ENCODE measurements around the gene MAP7.
"Not testable (repeated sequence)": the region's sequence is repeated elsewhere in the genome, so short reads cannot be mapped to it uniquely, and the experiment has no call there.

Gene MAP7

DNA sequence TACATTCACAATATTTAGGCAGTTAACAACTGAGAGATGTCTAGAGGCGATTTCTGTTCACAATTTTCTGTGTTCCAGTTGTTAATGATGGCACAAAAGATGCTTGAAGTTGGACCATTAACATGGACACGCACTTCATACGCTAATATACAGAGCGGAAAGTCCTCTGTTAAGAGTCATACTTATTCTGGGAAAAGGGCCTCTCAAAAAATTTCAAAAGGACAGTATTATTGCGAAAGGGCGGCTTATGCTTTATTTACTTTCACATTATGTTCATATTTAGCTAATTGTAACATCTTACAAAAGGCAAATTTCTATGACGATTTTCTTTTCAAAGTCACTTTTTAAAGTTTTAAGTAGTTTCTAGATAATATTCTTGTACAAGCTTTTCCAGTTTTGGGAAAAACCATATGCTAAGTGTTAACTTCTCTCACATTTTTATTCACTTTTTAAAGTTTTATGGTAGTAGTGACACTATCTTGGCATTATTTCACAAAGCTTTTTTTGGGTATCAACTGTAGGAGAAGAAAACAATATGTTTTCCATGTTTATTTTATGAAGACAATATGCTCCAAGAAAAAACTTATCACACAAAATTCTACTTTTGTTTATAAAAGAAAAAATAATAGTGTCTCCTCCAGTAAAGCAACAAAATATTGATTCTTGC lies 62.3 kb downstream of the MAP7 start:
- ChIA-PET CTCF (interaction anchor here (1.0 kb wide), 1 partner anchor 13 kb away, joined by 3 read pairs; no protein-coding TSS in a partner anchor), POLR2A (no interaction called here)
- TF ChIP-seq, protein P1, sequence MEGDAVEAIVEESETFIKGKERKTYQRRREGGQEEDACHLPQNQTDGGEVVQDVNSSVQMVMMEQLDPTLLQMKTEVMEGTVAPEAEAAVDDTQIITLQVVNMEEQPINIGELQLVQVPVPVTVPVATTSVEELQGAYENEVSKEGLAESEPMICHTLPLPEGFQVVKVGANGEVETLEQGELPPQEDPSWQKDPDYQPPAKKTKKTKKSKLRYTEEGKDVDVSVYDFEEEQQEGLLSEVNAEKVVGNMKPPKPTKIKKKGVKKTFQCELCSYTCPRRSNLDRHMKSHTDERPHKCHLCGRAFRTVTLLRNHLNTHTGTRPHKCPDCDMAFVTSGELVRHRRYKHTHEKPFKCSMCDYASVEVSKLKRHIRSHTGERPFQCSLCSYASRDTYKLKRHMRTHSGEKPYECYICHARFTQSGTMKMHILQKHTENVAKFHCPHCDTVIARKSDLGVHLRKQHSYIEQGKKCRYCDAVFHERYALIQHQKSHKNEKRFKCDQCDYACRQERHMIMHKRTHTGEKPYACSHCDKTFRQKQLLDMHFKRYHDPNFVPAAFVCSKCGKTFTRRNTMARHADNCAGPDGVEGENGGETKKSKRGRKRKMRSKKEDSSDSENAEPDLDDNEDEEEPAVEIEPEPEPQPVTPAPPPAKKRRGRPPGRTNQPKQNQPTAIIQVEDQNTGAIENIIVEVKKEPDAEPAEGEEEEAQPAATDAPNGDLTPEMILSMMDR (IDR thresholded peaks at IDR 0.05; ENCODE audit: control extremely low read depth, extremely low read depth, low read depth, missing control alignments), result no peak
- DNase-seq (ENCODE audit: extremely low spot score), result no peak

DNA sequence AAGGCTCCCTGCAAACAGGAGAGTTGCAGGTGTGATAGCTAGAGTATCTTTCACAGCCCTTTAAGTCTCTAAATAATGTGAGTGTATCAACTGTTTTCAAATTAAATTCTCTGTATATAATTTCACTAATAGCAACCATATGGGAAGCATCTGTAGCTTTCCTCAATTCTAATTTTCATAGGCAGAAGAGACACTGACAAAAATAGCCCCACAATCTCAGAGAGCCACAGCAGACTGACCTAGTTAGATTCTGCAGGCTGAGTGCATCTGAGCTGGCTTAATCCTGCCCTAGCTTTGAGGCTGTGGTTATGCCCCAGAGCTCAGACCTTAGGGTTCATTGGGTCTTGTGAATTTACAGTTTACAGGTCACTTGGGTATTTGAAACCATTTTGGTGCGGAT lies 63.9 kb downstream of the MAP7 start:
- ChIA-PET POLR2A (no interaction called here), CTCF (interaction anchor here (1.3 kb wide), 1 partner anchor 10 kb away, joined by 4 read pairs; no protein-coding TSS in a partner anchor)
- TF ChIP-seq, protein P1 (IDR thresholded peaks at IDR 0.05; ENCODE audit: control extremely low read depth, extremely low read depth, low read depth, missing control alignments), result no peak
- no peak for DNase-seq (ENCODE audit: extremely low spot score)

DNA sequence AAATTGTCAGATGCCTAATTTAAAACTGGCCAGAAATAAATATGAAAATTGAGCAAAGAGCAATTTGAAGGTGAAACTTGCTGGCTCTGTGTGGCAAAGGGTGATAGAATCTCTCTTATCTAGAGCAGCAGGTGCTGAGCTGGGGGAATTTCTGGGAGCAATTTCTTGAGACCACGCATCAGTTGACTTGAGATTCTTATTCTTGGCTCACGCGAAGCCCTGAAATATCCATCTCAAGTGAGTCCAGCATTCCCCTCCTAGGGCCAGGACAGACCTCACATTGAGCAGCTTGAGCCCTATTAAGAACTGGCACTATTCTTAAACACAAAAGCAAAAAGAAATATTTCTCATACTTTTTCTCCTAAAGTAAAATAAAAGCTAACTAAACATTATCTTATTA lies 66.3 kb downstream of the MAP7 start:
- no peak for DNase-seq (ENCODE audit: extremely low spot score)
- TF ChIP-seq, protein P1 (IDR thresholded peaks at IDR 0.05; ENCODE audit: control extremely low read depth, extremely low read depth, low read depth, missing control alignments), result no peak
- POLR2A ChIA-PET, result no interaction called here
- CTCF ChIA-PET, result interaction anchor here (1.4 kb wide), 1 partner anchor 15 kb away, joined by 3 read pairs; no protein-coding TSS in a partner anchor

DNA sequence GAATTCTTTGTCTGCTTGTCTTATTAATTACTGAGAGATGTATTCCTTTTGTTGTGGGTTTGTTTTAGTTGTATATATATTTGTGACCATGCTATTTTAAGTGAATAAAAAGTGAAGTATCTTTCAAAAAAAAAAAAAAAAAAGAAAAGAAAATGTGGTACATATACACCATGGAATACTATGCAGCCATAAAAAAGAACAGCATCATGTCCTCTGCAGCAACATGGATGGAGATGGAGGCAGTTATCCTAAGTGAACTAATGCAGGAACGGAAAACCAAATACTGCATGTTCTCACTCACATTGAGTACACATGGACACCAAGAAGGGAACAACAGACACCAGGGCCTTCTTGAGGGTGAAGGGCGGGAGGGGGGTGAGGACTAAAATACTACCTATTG lies 67.2 kb downstream of the MAP7 start:
- CTCF ChIA-PET; POLR2A ChIA-PET; DNase-seq (ENCODE audit: extremely low spot score): not testable (repeated sequence)

DNA sequence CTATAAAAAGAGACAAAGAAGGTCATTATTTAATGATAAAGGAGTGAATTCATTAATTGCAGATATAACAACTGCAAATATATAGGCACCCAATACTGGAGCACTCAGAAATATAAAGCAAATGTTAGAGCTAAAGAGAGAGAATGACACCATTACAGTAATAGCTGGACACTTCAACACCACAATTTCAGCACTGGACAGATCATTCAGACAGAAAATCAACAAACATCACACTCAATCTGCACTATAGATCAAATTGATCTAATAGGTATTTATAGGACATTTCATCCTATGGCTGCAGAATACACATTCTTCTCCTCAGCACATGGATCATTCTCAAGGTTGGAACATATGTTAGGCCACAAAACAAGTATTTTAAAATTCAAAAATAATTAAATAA lies 72.7 kb downstream of the MAP7 start:
- ChIA-PET CTCF (no interaction called here), POLR2A (no interaction called here)
- DNase-seq (ENCODE audit: extremely low spot score), result no peak
- TF ChIP-seq, protein P1 (IDR thresholded peaks at IDR 0.05; ENCODE audit: control extremely low read depth, extremely low read depth, low read depth, missing control alignments), result no peak

DNA sequence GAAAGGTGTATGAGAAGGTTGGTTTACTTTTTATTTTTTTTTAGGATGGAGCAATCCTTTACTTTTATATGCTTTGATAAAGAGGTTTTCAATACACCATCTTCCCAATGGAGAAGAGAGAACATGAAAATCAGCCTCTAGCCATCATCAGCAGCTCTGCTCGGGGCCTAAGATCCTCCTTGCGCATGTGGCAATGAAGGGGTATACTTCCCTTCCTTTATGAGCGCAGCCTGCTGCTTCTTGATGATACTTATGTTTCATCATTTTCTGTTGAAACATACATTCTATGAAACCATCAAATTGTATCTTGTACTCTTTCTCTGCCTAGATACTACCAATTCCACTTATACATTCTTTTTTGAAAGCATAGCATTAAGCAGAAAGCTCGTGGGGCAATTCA lies 74.5 kb downstream of the MAP7 start:
- ChIA-PET CTCF (no interaction called here), POLR2A (no interaction called here)
- TF ChIP-seq, protein P1 (IDR thresholded peaks at IDR 0.05; ENCODE audit: control extremely low read depth, extremely low read depth, low read depth, missing control alignments), result no peak
- DNase-seq (ENCODE audit: extremely low spot score), result no peak

DNA sequence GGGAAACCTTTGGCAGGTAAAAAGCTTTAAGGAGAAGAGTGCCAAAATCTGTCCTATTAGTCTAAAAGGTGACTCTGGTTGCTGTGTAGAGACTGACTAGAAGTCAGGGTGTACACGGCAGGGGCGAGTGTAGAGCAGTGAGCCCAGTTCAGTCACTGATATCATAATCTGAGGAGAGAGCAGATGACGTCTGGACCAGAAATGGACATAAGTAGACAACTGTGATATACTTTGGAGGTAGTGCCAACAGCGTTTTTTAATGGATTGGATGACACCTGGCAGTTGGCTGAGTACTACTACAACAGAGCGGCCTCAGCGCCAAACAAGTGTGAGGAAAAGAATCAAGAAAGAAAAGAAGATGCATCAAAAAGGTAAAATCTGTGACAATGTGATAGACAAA lies 76.0 kb downstream of the MAP7 start:
- no peak for DNase-seq (ENCODE audit: extremely low spot score)
- ChIA-PET CTCF (interaction anchor here (1.4 kb wide), 1 partner anchor 324 kb away, joined by 3 read pairs; no protein-coding TSS in a partner anchor), POLR2A (no interaction called here)
- TF ChIP-seq, protein P1 (IDR thresholded peaks at IDR 0.05; ENCODE audit: control extremely low read depth, extremely low read depth, low read depth, missing control alignments), result no peak
